Measurements from ENCODE around the gene NNMT.

NNMT gene

GRCh38 chr11:114307524-114308203 lies 11.5 kb downstream of the NNMT start:
- Histone ChIP-seq H3K36me3 (ENCODE audit: control insufficient read depth, low read length) (no peaks in the 10 kb centered on the region), H3K79me2 (ENCODE audit: control insufficient read depth, low read length) (no peaks in the 10 kb centered on the region), H3K4me1 (ENCODE audit: control insufficient read depth, low read length) (no peaks in the 10 kb centered on the region), H3K4me2 (ENCODE audit: low read length) (no peak overlapping the region), H3K9me2 (replicated peaks; ENCODE audit: control insufficient read depth, low read length) (no peaks in the 10 kb centered on the region), H3K27ac (ENCODE audit: low read depth, low read length) (no peak overlapping the region), H3K27me3 (ENCODE audit: control insufficient read depth, low read length) (no peaks in the 10 kb centered on the region), H4K20me1 (ENCODE audit: control insufficient read depth, insufficient read depth, low read depth, low read length) (no peaks in the 10 kb centered on the region), H3K4me3 (ENCODE audit: low read length) (no peak overlapping the region), H3F3A (ENCODE audit: control insufficient read depth, insufficient read depth) (no peaks in the 10 kb centered on the region), H3K9me3 (ENCODE audit: control insufficient read depth, insufficient read depth, low read length) (no peaks in the 10 kb centered on the region)
- TF ChIP-seq EZH2phosphoT487 (IDR thresholded peaks at IDR 0.05; ENCODE audit: borderline replicate concordance, low read length) (no peak), CTCF (IDR thresholded peaks at IDR 0.05; ENCODE audit: low read depth, low read length, poor library complexity, severe bottlenecking) (no peak)

- no peak for TF ChIP-seq EZH2phosphoT487 (IDR thresholded peaks at IDR 0.05; ENCODE audit: borderline replicate concordance, low read length)
- no peak for TF ChIP-seq CTCF (IDR thresholded peaks at IDR 0.05; ENCODE audit: low read depth, low read length, poor library complexity, severe bottlenecking)
- no peaks in the 10 kb centered on the region for H3F3A ChIP-seq (ENCODE audit: control insufficient read depth, insufficient read depth)
- no peaks in the 10 kb centered on the region for H3K4me1 ChIP-seq (ENCODE audit: control insufficient read depth, low read length)
- H3K9me3 ChIP-seq (ENCODE audit: control insufficient read depth, insufficient read depth, low read length) = no peaks in the 10 kb centered on the region
- no peak overlapping the region for H3K4me2 ChIP-seq (ENCODE audit: low read length)
- H3K27me3 ChIP-seq (ENCODE audit: control insufficient read depth, low read length) = no peaks in the 10 kb centered on the region
- H3K79me2 ChIP-seq (ENCODE audit: control insufficient read depth, low read length) = no peaks in the 10 kb centered on the region
- H3K4me3 ChIP-seq (ENCODE audit: low read length) = no peak overlapping the region
- H3K36me3 ChIP-seq (ENCODE audit: control insufficient read depth, low read length) = no peaks in the 10 kb centered on the region
- H4K20me1 ChIP-seq (ENCODE audit: control insufficient read depth, insufficient read depth, low read depth, low read length) = no peaks in the 10 kb centered on the region
- H3K9me2 ChIP-seq (replicated peaks; ENCODE audit: control insufficient read depth, low read length) = no peaks in the 10 kb centered on the region
- no peak overlapping the region for H3K27ac ChIP-seq (ENCODE audit: low read depth, low read length)
Observed at GRCh38 chr11:114308689-114309089, 12.5 kb downstream of the NNMT start.

GRCh38 chr11:114309517-114309916 lies 13.3 kb downstream of the NNMT start:
- no peaks in the 10 kb centered on the region for H3K36me3 ChIP-seq (ENCODE audit: control insufficient read depth, low read length)
- no peaks in the 10 kb centered on the region for H4K20me1 ChIP-seq (ENCODE audit: control insufficient read depth, insufficient read depth, low read depth, low read length)
- H3K4me3 ChIP-seq (ENCODE audit: low read length) = no peak overlapping the region
- H3K9me2 ChIP-seq (replicated peaks; ENCODE audit: control insufficient read depth, low read length) = no peaks in the 10 kb centered on the region
- H3K4me2 ChIP-seq (ENCODE audit: low read length) = no peak overlapping the region
- no peaks in the 10 kb centered on the region for H3K4me1 ChIP-seq (ENCODE audit: control insufficient read depth, low read length)
- TF ChIP-seq EZH2phosphoT487 (IDR thresholded peaks at IDR 0.05; ENCODE audit: borderline replicate concordance, low read length) = no peak
- TF ChIP-seq CTCF (IDR thresholded peaks at IDR 0.05; ENCODE audit: low read depth, low read length, poor library complexity, severe bottlenecking) = no peak
- H3F3A ChIP-seq (ENCODE audit: control insufficient read depth, insufficient read depth) = no peaks in the 10 kb centered on the region
- H3K27ac ChIP-seq (ENCODE audit: low read depth, low read length) = no peak overlapping the region
- H3K27me3 ChIP-seq (ENCODE audit: control insufficient read depth, low read length) = no peaks in the 10 kb centered on the region
- no peaks in the 10 kb centered on the region for H3K79me2 ChIP-seq (ENCODE audit: control insufficient read depth, low read length)
- no peaks in the 10 kb centered on the region for H3K9me3 ChIP-seq (ENCODE audit: control insufficient read depth, insufficient read depth, low read length)
